ENCODE results near the gene USP15. TPM values are rescaled to one million over a fixed set of nuclear protein-coding genes. Genes with fewer than 3 reads are reported as not detected.

Gene USP15
- 10 to 100 TPM; 62.5 to 78.3 (median 64.3) TPM for total RNA-seq
- long read RNA-seq, donor 1, full-length matches to known transcripts: 29 of 35 reads
- long read RNA-seq, donor 1, partial matches to known transcripts: 2 of 35 reads
- long read RNA-seq, donor 1, other reads (novel, unspliced or antisense): 4 of 35 reads
- long read RNA-seq, donor 2, full-length matches to known transcripts: 7 of 11 reads
- long read RNA-seq, donor 2, partial matches to known transcripts: 2 of 11 reads
- long read RNA-seq, donor 2, other reads (novel, unspliced or antisense): 2 of 11 reads

GRCh38 chr12:62259993-62260732, at the start of gene USP15:
Gene USP15 (plus strand): TSS chr12:62260404. CDS start chr12:62260415, 11 bp downstream.
- TF ChIP-seq, protein P1, sequence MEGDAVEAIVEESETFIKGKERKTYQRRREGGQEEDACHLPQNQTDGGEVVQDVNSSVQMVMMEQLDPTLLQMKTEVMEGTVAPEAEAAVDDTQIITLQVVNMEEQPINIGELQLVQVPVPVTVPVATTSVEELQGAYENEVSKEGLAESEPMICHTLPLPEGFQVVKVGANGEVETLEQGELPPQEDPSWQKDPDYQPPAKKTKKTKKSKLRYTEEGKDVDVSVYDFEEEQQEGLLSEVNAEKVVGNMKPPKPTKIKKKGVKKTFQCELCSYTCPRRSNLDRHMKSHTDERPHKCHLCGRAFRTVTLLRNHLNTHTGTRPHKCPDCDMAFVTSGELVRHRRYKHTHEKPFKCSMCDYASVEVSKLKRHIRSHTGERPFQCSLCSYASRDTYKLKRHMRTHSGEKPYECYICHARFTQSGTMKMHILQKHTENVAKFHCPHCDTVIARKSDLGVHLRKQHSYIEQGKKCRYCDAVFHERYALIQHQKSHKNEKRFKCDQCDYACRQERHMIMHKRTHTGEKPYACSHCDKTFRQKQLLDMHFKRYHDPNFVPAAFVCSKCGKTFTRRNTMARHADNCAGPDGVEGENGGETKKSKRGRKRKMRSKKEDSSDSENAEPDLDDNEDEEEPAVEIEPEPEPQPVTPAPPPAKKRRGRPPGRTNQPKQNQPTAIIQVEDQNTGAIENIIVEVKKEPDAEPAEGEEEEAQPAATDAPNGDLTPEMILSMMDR (IDR thresholded peaks at IDR 0.05): peak; percentile 42
- Histone ChIP-seq H3K9me3 (no peaks in the 10 kb centered on the region), H3K4me1 (ENCODE audit: low read depth) (peaks cover 20% of the 10 kb centered on the region), H3K4me3 (peak within 1 kb of the TSS; percentile 79), H3K36me3 (ENCODE audit: low read depth) (no peaks in the 10 kb centered on the region)
- ATAC-seq (peak; percentile 96), DNase-seq (peak; percentile 96 to 98 (median 98))
- intact Hi-C loops (cut with DNase I, micrococcal nuclease): no loop called here

DNA sequence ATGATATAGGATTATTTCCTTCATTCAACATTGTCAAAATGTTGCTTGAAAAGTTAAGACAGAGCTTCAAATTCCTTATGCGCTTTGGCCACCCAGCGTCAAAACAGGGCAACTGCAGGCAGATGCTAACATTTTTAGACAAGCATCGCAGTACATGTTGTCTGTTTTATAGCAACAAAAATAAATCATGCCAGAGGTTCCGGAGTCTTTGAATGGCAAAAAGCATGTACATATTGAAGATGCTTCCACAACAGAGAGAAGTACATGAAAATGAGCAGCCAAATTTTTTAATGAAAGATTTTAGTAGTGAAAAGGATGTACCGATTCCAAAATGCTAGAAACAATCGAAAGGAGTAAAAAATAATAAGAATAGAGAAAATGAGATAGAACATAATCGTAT, 49.8 kb upstream of the USP15 start:
- Histone ChIP-seq H3K4me3 (no peak overlapping the region), H3K4me1 (ENCODE audit: low read depth) (no peaks in the 10 kb centered on the region), H3K9me3 (no peaks in the 10 kb centered on the region), H3K36me3 (ENCODE audit: low read depth) (no peaks in the 10 kb centered on the region)
- peak in 2 of 3 donors; percentile 30 to 54 for DNase-seq
- intact Hi-C loops (cut with DNase I, micrococcal nuclease): no loop called here
- no peak for ATAC-seq
- TF ChIP-seq, protein P1 (IDR thresholded peaks at IDR 0.05): peak; percentile 61

DNA sequence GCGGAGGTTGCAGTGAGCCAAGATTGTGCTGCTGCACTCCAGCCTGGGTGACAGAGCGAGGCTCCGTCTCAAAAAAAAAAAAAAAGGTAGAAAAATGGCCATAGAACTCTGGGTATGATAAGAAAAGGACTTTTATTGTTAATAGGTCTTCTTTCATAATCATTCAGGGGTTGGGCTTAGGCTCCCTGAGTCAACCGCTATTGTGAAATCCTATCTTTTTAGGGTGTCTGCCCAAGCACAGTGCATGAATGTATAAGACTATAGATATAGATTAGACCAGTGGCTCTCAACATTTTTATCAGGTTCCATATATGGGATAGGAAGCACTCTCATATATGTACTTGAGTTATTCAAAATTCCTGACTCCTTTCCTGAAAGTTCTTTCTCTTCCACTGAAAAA, 48.7 kb upstream of the USP15 start:
- ATAC-seq (no peak), DNase-seq (no peak)
- no peaks in the 10 kb centered on the region for H3K36me3 ChIP-seq (ENCODE audit: low read depth)
- H3K4me1 ChIP-seq (ENCODE audit: low read depth): no peaks in the 10 kb centered on the region
- no peaks in the 10 kb centered on the region for H3K9me3 ChIP-seq
- TF ChIP-seq, protein P1 (IDR thresholded peaks at IDR 0.05): no peak
- intact Hi-C loops (cut with DNase I, micrococcal nuclease): no loop called here
- no peak overlapping the region for H3K4me3 ChIP-seq

- no peak for ATAC-seq
- Histone ChIP-seq H3K4me3 (no peak overlapping the region), H3K36me3 (ENCODE audit: low read depth) (no peaks in the 10 kb centered on the region), H3K9me3 (no peaks in the 10 kb centered on the region), H3K4me1 (ENCODE audit: low read depth) (no peaks in the 10 kb centered on the region)
- TF ChIP-seq, protein P1 (IDR thresholded peaks at IDR 0.05): no peak
- intact Hi-C loops (cut with DNase I, micrococcal nuclease): no loop called here
- DNase-seq: no peak
Measured at GRCh38 chr12:62214846-62215245, 45.4 kb upstream of the USP15 start.

DNA sequence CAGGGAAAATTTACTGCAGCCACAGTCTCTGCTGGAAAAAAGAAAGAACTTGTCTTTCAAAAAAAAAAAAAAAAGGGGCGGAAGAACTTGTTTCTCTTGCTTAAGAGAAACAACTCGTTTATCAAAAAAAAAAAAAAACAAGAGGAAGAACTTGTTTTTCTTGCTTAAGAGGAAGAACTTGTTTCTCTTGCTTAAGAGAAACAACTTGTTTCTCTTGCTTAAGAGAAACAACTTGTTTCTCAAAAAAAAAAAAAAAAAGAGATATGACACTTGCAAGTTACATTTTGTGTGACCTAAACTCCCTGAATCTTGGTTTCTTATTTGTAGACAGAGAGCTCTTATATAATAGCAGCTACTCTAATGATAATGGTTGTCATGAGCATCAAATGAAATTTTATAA, 44.7 kb upstream of the USP15 start:
- TF ChIP-seq, protein P1 (IDR thresholded peaks at IDR 0.05): no peak
- no peaks in the 10 kb centered on the region for H3K4me1 ChIP-seq (ENCODE audit: low read depth)
- no peaks in the 10 kb centered on the region for H3K36me3 ChIP-seq (ENCODE audit: low read depth)
- H3K9me3 ChIP-seq: no peaks in the 10 kb centered on the region
- DNase-seq: no peak
- H3K4me3 ChIP-seq: no peak overlapping the region
- ATAC-seq: no peak
- intact Hi-C loops (cut with DNase I, micrococcal nuclease): no loop called here

All from mucosa of descending colon (tissue), 3 donors.